H1 (cell line): ENCODE data around the gene CELF2.

Experiments used
- CEBPB ChIP-seq: IDR thresholded peaks from 2 replicates; pipeline ENCODE4 v1.6.1; 2012; ENCODE audit warnings: low read depth, low read length
- CREB1 ChIP-seq: IDR thresholded peaks from 2 replicates; pipeline ENCODE4 v1.6.1; 2012; ENCODE audit warnings: inconsistent platforms
- EGR1 ChIP-seq: IDR thresholded peaks from 2 replicates; pipeline ENCODE4 v1.6.1; 2011; ENCODE audit warnings: low read depth, low read length, borderline replicate concordance
- EZH2 ChIP-seq: fragments of 200-600 bp; sonication (generic); IDR thresholded peaks from 2 replicates; pipeline ENCODE4 v1.7.1; 2012; ENCODE audit warnings: low read depth, mild to moderate bottlenecking, moderate library complexity, low read length, inconsistent platforms; ENCODE audit not compliant: severe bottlenecking
- GABPA ChIP-seq: IDR thresholded peaks from 2 replicates; pipeline ENCODE4 v1.6.1; 2011; ENCODE audit warnings: mild to moderate bottlenecking, low read length, moderate library complexity, borderline replicate concordance; ENCODE audit not compliant: insufficient read depth
- JUND ChIP-seq: IDR thresholded peaks from 2 replicates; pipeline ENCODE4 v1.6.1; 2011; ENCODE audit warnings: mild to moderate bottlenecking, improper control_type of control experiment, low read length
- POLR2A ChIP-seq, 2 experiments: IDR thresholded peaks; 1 replicate in 1 of 2; 2 replicates in 1 of 2; pipeline ENCODE4 v1.6.1; 2011; ENCODE audit warnings: low read depth in 2 of 2, low read length in 2 of 2, mild to moderate bottlenecking in 2 of 2; ENCODE audit errors: control extremely low read depth in 1 of 2
- RXRA ChIP-seq: IDR thresholded peaks from 2 replicates; pipeline ENCODE4 v1.6.1; 2011; ENCODE audit warnings: low read depth, mild to moderate bottlenecking, low read length, moderate library complexity; ENCODE audit not compliant: insufficient read depth
- SRF ChIP-seq: IDR thresholded peaks from 2 replicates; pipeline ENCODE4 v1.6.1; 2011; ENCODE audit warnings: mild to moderate bottlenecking, low read depth, low read length, moderate library complexity
- TAF1 ChIP-seq: IDR thresholded peaks from 2 replicates; pipeline ENCODE4 v1.6.1; 2011; ENCODE audit warnings: mild to moderate bottlenecking, low read depth, low read length
- TEAD4 ChIP-seq: IDR thresholded peaks from 2 replicates; pipeline ENCODE4 v1.6.1; 2012; ENCODE audit warnings: low read depth, low read length, inconsistent platforms, mixed read lengths
- ZNF274 ChIP-seq: IDR thresholded peaks from 2 replicates; pipeline ENCODE4 v1.7.0; 2012; ENCODE audit warnings: low read length, borderline replicate concordance; ENCODE audit errors: extremely low read depth
- TF ChIP-seq, protein P1 (sequence below), 3 experiments: IDR thresholded peaks; 1 replicate in 2 of 3; 2 replicates in 1 of 3; pipeline versions ENCODE4 v1.5.1 to v1.6.1; 2011; ENCODE audit warnings: low read length in 3 of 3, mild to moderate bottlenecking in 3 of 3, inconsistent platforms in 2 of 3, low read depth in 1 of 3, moderate library complexity in 1 of 3; ENCODE audit not compliant: insufficient read depth in 1 of 3; ENCODE audit errors: control extremely low read depth in 1 of 3

- TF ChIP-seq, protein P1, sequence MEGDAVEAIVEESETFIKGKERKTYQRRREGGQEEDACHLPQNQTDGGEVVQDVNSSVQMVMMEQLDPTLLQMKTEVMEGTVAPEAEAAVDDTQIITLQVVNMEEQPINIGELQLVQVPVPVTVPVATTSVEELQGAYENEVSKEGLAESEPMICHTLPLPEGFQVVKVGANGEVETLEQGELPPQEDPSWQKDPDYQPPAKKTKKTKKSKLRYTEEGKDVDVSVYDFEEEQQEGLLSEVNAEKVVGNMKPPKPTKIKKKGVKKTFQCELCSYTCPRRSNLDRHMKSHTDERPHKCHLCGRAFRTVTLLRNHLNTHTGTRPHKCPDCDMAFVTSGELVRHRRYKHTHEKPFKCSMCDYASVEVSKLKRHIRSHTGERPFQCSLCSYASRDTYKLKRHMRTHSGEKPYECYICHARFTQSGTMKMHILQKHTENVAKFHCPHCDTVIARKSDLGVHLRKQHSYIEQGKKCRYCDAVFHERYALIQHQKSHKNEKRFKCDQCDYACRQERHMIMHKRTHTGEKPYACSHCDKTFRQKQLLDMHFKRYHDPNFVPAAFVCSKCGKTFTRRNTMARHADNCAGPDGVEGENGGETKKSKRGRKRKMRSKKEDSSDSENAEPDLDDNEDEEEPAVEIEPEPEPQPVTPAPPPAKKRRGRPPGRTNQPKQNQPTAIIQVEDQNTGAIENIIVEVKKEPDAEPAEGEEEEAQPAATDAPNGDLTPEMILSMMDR (IDR thresholded peaks at IDR 0.05; ENCODE audit: control extremely low read depth in 1 of 3, insufficient read depth in 1 of 3, low read depth in 1 of 3, low read length in 3 of 3) = no peak
- TF ChIP-seq EGR1 (no peak), POLR2A (IDR thresholded peaks at IDR 0.05; ENCODE audit: control extremely low read depth in 1 of 2, low read depth in 2 of 2, low read length in 2 of 2) (no peak), ZNF274 (no peak), EZH2 (no peak), TEAD4 (no peak), TAF1 (no peak), GABPA (no peak), RXRA (no peak), CREB1 (no peak), JUND (no peak), SRF (no peak), CEBPB (no peak)
These were observed 223.0 kb downstream of the CELF2 start for GRCh38 chr10:11240641-11241040.
